HepG2 (cell line): Measurements from ENCODE around the gene PALM. TPM values are rescaled to one million over a fixed set of nuclear protein-coding genes. Genes with fewer than 3 reads are reported as not detected.
A peak's percentile ranks its signal among the peaks of the same experiment; 100 is the strongest.

Source experiments
- ATAC-seq: fragments of 200-7000 bp; cut with Tn5 transposase; 3 replicates; pipeline ENCODE4 v1.9.1; 2020; ENCODE audit warnings: mild to moderate bottlenecking, moderate library complexity
- BruUV-seq: library from RNA; stranded (reverse); fragments of 400-500 nt; replicated peaks from 2 replicates; lab custom pipeline; 2021; lab: Mats Ljungman, UMichigan
- CTCF ChIA-PET: fragments of 300-600 bp; formaldehyde crosslinking; extraction: SDS; loops from one replicate; lab custom pipeline; 2021; ENCODE audit warnings: low total read pairs, inconsistent platforms, low intra/inter-chr PET ratio; lab: Yijun Ruan, JAX
- POLR2A ChIA-PET: fragments of 350-600 bp; sonication (Branson Sonifier 250); formaldehyde crosslinking; loops from one replicate; lab custom pipeline; 2020; ENCODE audit warnings: antibody characterized with exemption, inconsistent platforms; lab: Yijun Ruan, JAX
- DNase-seq: peaks from one replicate; pipeline ENCODE4 v3.0.0-alpha.2; 2015; ENCODE audit warnings: low spot score
- FAIRE-seq: peaks from 3 replicates; lab custom pipeline; 2011; peaks lifted over from hg19 to GRCh38; lab: Jason Lieb, UNC
- H2AFZ ChIP-seq: one replicate; pipeline ENCODE4 v1.6.1; 2011; ENCODE audit warnings: low read length, inconsistent platforms
- H3K27ac ChIP-seq: fragments of 300-600 bp; 3 replicates; pipeline ENCODE4 v1.8.0; 2011; ENCODE audit warnings: mixed run types, mild to moderate bottlenecking, mixed read lengths, low read length, inconsistent platforms; ENCODE audit not compliant: insufficient read depth; ENCODE audit errors: extremely low read length
- H3K27me3 ChIP-seq, 2 experiments: fragments of 200-600 bp in 1 of 2; 2 replicates in 1 of 2; 3 replicates in 1 of 2; pipeline versions ENCODE4 v1.6.0 to v1.8.0; 2011; ENCODE audit warnings: low read length in 2 of 2, mild to moderate bottlenecking in 2 of 2, moderate library complexity in 2 of 2, inconsistent platforms in 1 of 2; ENCODE audit not compliant: insufficient read depth in 2 of 2, control insufficient read depth in 1 of 2
- H3K36me3 ChIP-seq, 2 experiments: fragments of 200-600 bp in 1 of 2; replicated peaks in 1 of 2; 2 replicates in 1 of 2; 3 replicates in 1 of 2; pipeline versions ENCODE4 v1.5.1 to v1.8.0; 2011; ENCODE audit warnings: low read length in 2 of 2, inconsistent platforms in 1 of 2; ENCODE audit not compliant: insufficient read depth in 2 of 2, control insufficient read depth in 1 of 2
- H3K4me1 ChIP-seq: 2 replicates; pipeline ENCODE4 v1.5.1; 2012; ENCODE audit warnings: low read length, inconsistent platforms; ENCODE audit not compliant: insufficient read depth
- H3K4me2 ChIP-seq: 2 replicates; pipeline ENCODE4 v1.6.0; 2011; ENCODE audit warnings: low read depth, low read length, inconsistent platforms
- H3K4me3 ChIP-seq, 3 experiments: fragments of 200-600 bp in 1 of 3; sonication (generic), shearing (Covaris generic) in 1 of 3; replicated peaks in 1 of 3; 2 replicates each; pipeline ENCODE4 v1.5.1; 2011 to 2016; ENCODE audit warnings: low read length in 3 of 3, inconsistent platforms in 2 of 3, low read depth in 2 of 3, mild to moderate bottlenecking in 2 of 3, control low read depth in 1 of 3, mixed read lengths in 1 of 3; ENCODE audit not compliant: insufficient read depth in 1 of 3
- H3K79me2 ChIP-seq: one replicate; pipeline ENCODE4 v1.6.1; 2011; ENCODE audit warnings: low read length, inconsistent platforms; ENCODE audit not compliant: insufficient read depth
- H3K9ac ChIP-seq: 2 replicates; pipeline ENCODE4 v1.6.0; 2011; ENCODE audit warnings: mild to moderate bottlenecking, low read depth, low read length, inconsistent platforms; ENCODE audit not compliant: insufficient read depth
- H3K9me3 ChIP-seq: 2 replicates; pipeline ENCODE4 v1.5.1; 2012; ENCODE audit warnings: mild to moderate bottlenecking, low read length
- H4K20me1 ChIP-seq: 2 replicates; pipeline ENCODE4 v1.6.0; 2011; ENCODE audit warnings: inconsistent platforms, mild to moderate bottlenecking, low read length, moderate library complexity; ENCODE audit not compliant: insufficient read depth
- BHLHE40 ChIP-seq: IDR thresholded peaks from 2 replicates; pipeline ENCODE4 v1.6.1; 2011; ENCODE audit warnings: low read length, improper control_type of control experiment
- CENPX ChIP-seq: sonication (generic); formaldehyde crosslinking; IDR thresholded peaks from 2 replicates; pipeline ENCODE4 v1.9.0; 2021; ENCODE audit warnings: mild to moderate bottlenecking, missing genetic modification reagents, moderate library complexity
- DMTF1 ChIP-seq: sonication (generic); formaldehyde crosslinking; IDR thresholded peaks from 2 replicates; pipeline ENCODE4 v1.4.0; 2020; ENCODE audit warnings: mild to moderate bottlenecking, missing genetic modification reagents
- FOSL2 ChIP-seq: sonication (generic); formaldehyde crosslinking; IDR thresholded peaks from 2 replicates; pipeline ENCODE4 v1.4.0; 2020; ENCODE audit warnings: missing genetic modification reagents
- GATAD2A ChIP-seq: IDR thresholded peaks from 2 replicates; pipeline ENCODE4 v1.6.1; 2016
- HNF4A ChIP-seq: sonication (generic); formaldehyde crosslinking; IDR thresholded peaks from 2 replicates; pipeline ENCODE4 v1.4.0; 2020; ENCODE audit warnings: missing genetic modification reagents
- KDM1A ChIP-seq: IDR thresholded peaks from 2 replicates; pipeline ENCODE4 v1.6.1; 2016; ENCODE audit warnings: missing compliant biosample characterization
- MTA1 ChIP-seq: sonication (generic); formaldehyde crosslinking; IDR thresholded peaks from 2 replicates; pipeline ENCODE4 v1.4.0; 2020; ENCODE audit warnings: missing genetic modification reagents, mild to moderate bottlenecking, borderline replicate concordance
- RCOR2 ChIP-seq: IDR thresholded peaks from 2 replicates; pipeline ENCODE4 v1.6.1; 2016; ENCODE audit warnings: missing biosample characterization, missing genetic modification reagents
- TEAD2 ChIP-seq: sonication (generic); formaldehyde crosslinking; IDR thresholded peaks from 2 replicates; pipeline ENCODE4 v1.9.0; 2021; ENCODE audit warnings: missing genetic modification reagents
- ZNF24 ChIP-seq: fragments of 450-650 bp; IDR thresholded peaks from 2 replicates; pipeline ENCODE4 v1.6.1; 2017; ENCODE audit warnings: antibody characterized with exemption, mild to moderate bottlenecking
- ZNF367 ChIP-seq: sonication (generic); formaldehyde crosslinking; IDR thresholded peaks from 2 replicates; pipeline ENCODE4 v1.4.0; 2020; ENCODE audit warnings: missing genetic modification reagents, borderline replicate concordance
- ZNF484 ChIP-seq: sonication (generic); formaldehyde crosslinking; IDR thresholded peaks from 2 replicates; pipeline ENCODE4 v1.5.1; 2020; ENCODE audit warnings: mild to moderate bottlenecking, low read depth, missing genetic modification reagents, borderline replicate concordance
- ZNF570 ChIP-seq: sonication (generic); formaldehyde crosslinking; IDR thresholded peaks from 2 replicates; pipeline ENCODE4 v1.4.0; 2020; ENCODE audit warnings: mild to moderate bottlenecking, missing genetic modification reagents, borderline replicate concordance
- ZNF644 ChIP-seq: IDR thresholded peaks from 2 replicates; pipeline ENCODE4 v1.6.1; 2016; ENCODE audit warnings: low read depth
- ZNF768 ChIP-seq: sonication (generic); formaldehyde crosslinking; IDR thresholded peaks from 2 replicates; pipeline ENCODE4 v1.4.0; 2020; ENCODE audit warnings: missing genetic modification reagents
- ZNF770 ChIP-seq: sonication (generic); formaldehyde crosslinking; IDR thresholded peaks from 2 replicates; pipeline ENCODE4 v1.5.0; 2020; ENCODE audit warnings: mild to moderate bottlenecking, missing genetic modification reagents
- WGBS: methylation state at CpG from one replicate; pipeline ENCODE4 v1.1.6; 2017; ENCODE audit warnings: low lambda C conversion rate; 5-methylcytosine and 5-hydroxymethylcytosine counted together
- in situ Hi-C: cut with HindIII; loops from 2 replicates; pipeline ENCODE4 v1.10.0; 2017; ENCODE audit warnings: low pct_unique_long_range_greater_than_20kb; ENCODE audit not compliant: extremely low pct_ligation_motif_present
- intact Hi-C: fragments of 100-400 bp; cut with micrococcal nuclease; formaldehyde crosslinking; loops from one replicate; pipeline ENCODE4 v1.10.0; 2022; ENCODE audit not compliant: unreplicated experiment
- polyA plus RNA-seq, 8 experiments: library from polyadenylated mRNA; depleted of rRNA in 3 of 8; stranded (reverse) in 7 of 8; unstranded in 1 of 8; fragments of >200 nt; fragmentation: Illumina TruSeq in 4 of 8; extraction: Trizol in 4 of 8; gene quantifications; 2 replicates each; pipeline versions ENCODE4 v1.2.1 to v1.2.3, GENCODE V29; 2011 to 2016; ENCODE audit warnings: low read depth in 4 of 8, missing spikeins in 1 of 8, mixed read lengths in 1 of 8; ENCODE audit not compliant: insufficient read depth in 1 of 8
- total RNA-seq, 5 experiments: library from RNA; depleted of rRNA; stranded (reverse); fragments of >200 nt; fragmentation: Illumina TruSeq; extraction: Trizol; gene quantifications; 2 replicates each; pipeline ENCODE4 v1.2.3, GENCODE V29; 2016; ENCODE audit warnings: low read depth in 1 of 5
- TF ChIP-seq, protein P1 (sequence below): sonication (generic); formaldehyde crosslinking; IDR thresholded peaks from 2 replicates; pipeline ENCODE4 v1.4.0; 2020; ENCODE audit warnings: missing genetic modification reagents, borderline replicate concordance

Gene PALM
- total and polyA plus RNA-seq, 2 of the 13 experiments (the other 11 are each of a cell fraction or from before 2014, with no cell fraction given), result 4.0 to 9.7 TPM

- FAIRE-seq (no peak), ATAC-seq (peak; percentile 21), DNase-seq (no peak)
- Histone ChIP-seq H4K20me1 (no peaks in the 10 kb centered on the region), H3K4me3 (peak within 1 kb of the TSS; percentile 34 to 52 (median 51)), H3K27me3 (no peaks in the 10 kb centered on the region), H3K27ac (no peak within 1 kb of the TSS), H3K79me2 (no peaks in the 10 kb centered on the region), H3K4me1 (peaks cover 49% of the 10 kb centered on the region), H3K4me2 (peak within 1 kb of the TSS; percentile 81), H3K9ac (0 out of 2 replicates have a peak within 1 kb of the TSS, but pooled peaks have one; percentile 2), H3K36me3 (no peaks in the 10 kb centered on the region; a peak in 1 of 5 replicates), H2AFZ (no peak within 1 kb of the TSS), H3K9me3 (no peaks in the 10 kb centered on the region)
- intact Hi-C loops, result no loop called here
- 8% methylated on average over 6 of the region's 31 CpGs for WGBS
- in situ Hi-C loops, result no loop called here
- ChIA-PET CTCF (no interaction called here), POLR2A (interaction anchor here (5.2 kb wide), 1 partner anchor 11 kb away, joined by 81 read pairs; no protein-coding TSS in a partner anchor)
- no TSS peak for BruUV-seq
- TF ChIP-seq, protein P1, sequence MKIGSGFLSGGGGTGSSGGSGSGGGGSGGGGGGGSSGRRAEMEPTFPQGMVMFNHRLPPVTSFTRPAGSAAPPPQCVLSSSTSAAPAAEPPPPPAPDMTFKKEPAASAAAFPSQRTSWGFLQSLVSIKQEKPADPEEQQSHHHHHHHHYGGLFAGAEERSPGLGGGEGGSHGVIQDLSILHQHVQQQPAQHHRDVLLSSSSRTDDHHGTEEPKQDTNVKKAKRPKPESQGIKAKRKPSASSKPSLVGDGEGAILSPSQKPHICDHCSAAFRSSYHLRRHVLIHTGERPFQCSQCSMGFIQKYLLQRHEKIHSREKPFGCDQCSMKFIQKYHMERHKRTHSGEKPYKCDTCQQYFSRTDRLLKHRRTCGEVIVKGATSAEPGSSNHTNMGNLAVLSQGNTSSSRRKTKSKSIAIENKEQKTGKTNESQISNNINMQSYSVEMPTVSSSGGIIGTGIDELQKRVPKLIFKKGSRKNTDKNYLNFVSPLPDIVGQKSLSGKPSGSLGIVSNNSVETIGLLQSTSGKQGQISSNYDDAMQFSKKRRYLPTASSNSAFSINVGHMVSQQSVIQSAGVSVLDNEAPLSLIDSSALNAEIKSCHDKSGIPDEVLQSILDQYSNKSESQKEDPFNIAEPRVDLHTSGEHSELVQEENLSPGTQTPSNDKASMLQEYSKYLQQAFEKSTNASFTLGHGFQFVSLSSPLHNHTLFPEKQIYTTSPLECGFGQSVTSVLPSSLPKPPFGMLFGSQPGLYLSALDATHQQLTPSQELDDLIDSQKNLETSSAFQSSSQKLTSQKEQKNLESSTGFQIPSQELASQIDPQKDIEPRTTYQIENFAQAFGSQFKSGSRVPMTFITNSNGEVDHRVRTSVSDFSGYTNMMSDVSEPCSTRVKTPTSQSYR, result peak; percentile 71; the same call in 1 of the 2 replicates
- TF ChIP-seq RCOR2 (CRISPR knock-in tag) (peak; percentile 34; the same call in 1 of the 2 replicates), GATAD2A (0 out of 2 replicates have a peak, but pooled peaks have one; percentile 24), ZNF570 (no peak), ZNF367 (CRISPR knock-in tag) (no peak), HNF4A (CRISPR knock-in tag) (peak; percentile 5; the same call in 1 of the 2 replicates), CENPX (CRISPR knock-in tag) (no peak), ZNF768 (peak; percentile 100), TEAD2 (CRISPR knock-in tag) (no peak), KDM1A (peak; percentile 74; the same call in 1 of the 2 replicates), ZNF644 (CRISPR knock-in tag) (no peak), MTA1 (CRISPR knock-in tag) (peak; percentile 60; the same call in 1 of the 2 replicates), FOSL2 (no peak), DMTF1 (CRISPR knock-in tag) (no peak), ZNF770 (CRISPR knock-in tag) (peak; percentile 23; the same call in 1 of the 2 replicates), BHLHE40 (no peak), ZNF24 (no peak), ZNF484 (no peak)
Measured at GRCh38 chr19:750640-751423, 42.1 kb downstream of the PALM start, which contains the start of gene MISP. TSS of gene MISP (plus strand) at chr19:751112. CDS start at chr19:756947, 5,835 bp downstream.
